ENCODE measurements around the gene SIRPB2. TPM values are rescaled to one million over a fixed set of nuclear protein-coding genes. Genes with fewer than 3 reads are reported as not detected.

SIRPB2 gene
- total RNA-seq, result 1 to 10 TPM in 2 of 3 donors, under 1 TPM in 1; 0.87 to 5.4 (median 3.4) TPM
- long read RNA-seq, donor 1, partial matches to known transcripts, result 0 of 1 reads
- long read RNA-seq, donor 1, other reads (novel, unspliced or antisense), result 0 of 1 reads
- long read RNA-seq, donor 2, result 0 reads

DNA sequence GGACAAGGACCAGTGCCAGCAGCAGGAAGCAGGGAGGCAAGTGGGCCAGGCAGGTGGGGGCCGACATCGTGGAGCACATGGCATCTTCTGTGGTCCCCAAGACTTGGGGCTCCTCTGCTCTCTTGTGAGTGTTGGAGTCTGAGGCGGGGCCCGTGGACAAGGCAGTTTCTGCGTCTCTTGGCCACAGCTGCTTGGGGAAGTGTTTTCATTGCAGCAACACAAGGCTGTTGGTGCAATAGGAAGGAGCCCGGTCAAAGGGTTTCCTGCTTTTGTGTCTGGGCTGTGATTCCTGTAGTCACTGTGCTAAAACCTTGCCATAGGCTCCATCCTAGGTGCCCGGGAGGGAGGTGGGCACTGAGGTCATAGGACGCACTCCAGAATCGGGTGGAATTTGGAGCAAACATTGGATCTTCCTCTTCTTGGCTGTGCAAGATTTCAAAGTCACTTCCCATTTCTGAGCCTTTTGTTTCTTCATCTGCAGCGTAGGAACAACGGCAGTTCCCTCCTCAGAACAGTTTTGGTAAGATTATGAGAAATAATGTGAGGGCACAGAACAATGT is at the start of gene SIRPB2:
Gene SIRPB2, minus strand, starts transcription at position 140 of the 560 bp plus-strand sequence. Its CDS starts 61 bp downstream, at position 79.
- TF ChIP-seq, protein P1, sequence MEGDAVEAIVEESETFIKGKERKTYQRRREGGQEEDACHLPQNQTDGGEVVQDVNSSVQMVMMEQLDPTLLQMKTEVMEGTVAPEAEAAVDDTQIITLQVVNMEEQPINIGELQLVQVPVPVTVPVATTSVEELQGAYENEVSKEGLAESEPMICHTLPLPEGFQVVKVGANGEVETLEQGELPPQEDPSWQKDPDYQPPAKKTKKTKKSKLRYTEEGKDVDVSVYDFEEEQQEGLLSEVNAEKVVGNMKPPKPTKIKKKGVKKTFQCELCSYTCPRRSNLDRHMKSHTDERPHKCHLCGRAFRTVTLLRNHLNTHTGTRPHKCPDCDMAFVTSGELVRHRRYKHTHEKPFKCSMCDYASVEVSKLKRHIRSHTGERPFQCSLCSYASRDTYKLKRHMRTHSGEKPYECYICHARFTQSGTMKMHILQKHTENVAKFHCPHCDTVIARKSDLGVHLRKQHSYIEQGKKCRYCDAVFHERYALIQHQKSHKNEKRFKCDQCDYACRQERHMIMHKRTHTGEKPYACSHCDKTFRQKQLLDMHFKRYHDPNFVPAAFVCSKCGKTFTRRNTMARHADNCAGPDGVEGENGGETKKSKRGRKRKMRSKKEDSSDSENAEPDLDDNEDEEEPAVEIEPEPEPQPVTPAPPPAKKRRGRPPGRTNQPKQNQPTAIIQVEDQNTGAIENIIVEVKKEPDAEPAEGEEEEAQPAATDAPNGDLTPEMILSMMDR (IDR thresholded peaks at IDR 0.05), result no peak
- DNase-seq (peak in 1 of 3 donors; percentile 55), ATAC-seq (peak; percentile 36)
- H3K4me3 ChIP-seq, result no peak within 1 kb of the TSS
- H3K4me1 ChIP-seq (ENCODE audit: low read depth), result no peaks in the 10 kb centered on the region
- H3K36me3 ChIP-seq (ENCODE audit: low read depth), result no peaks in the 10 kb centered on the region
- no peaks in the 10 kb centered on the region for H3K9me3 ChIP-seq
- intact Hi-C loops (cut with DNase I, micrococcal nuclease), result no loop called here

DNA sequence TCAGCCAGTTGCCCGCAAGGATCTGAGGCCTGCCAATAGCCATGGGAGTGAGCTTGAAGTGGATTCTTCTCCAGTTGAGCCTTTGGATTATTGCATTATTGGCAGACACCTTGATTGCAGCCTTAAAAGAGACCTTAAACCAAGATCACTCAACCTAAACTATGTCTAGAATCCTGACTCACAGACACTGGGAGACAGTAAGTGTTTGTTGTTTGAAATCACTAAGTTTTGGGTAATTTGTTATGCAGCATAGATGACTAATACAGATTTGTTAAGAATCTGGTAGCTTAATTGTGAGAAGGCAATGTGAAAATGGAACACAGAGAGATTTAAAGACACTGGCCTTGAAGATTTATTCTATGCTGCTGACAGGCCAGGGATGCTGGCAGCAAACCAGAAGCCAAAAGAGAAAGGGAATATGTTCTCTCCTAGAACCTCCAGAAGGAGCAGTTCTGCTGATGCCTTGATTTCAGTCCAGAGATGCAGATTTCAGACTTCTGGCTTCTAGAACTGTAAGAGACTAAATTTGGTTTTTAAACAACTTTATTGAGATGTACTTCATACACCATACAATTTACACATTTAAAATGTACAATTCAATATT is 48.7 kb upstream of the SIRPB2 start:
- no peaks in the 10 kb centered on the region for H3K36me3 ChIP-seq (ENCODE audit: low read depth)
- TF ChIP-seq, protein P1 (IDR thresholded peaks at IDR 0.05), result no peak
- no peak for DNase-seq
- intact Hi-C loops (cut with DNase I, micrococcal nuclease), result no loop called here
- H3K4me3 ChIP-seq, result no peak overlapping the region
- H3K4me1 ChIP-seq (ENCODE audit: low read depth), result no peaks in the 10 kb centered on the region
- no peaks in the 10 kb centered on the region for H3K9me3 ChIP-seq
- ATAC-seq, result no peak

DNA sequence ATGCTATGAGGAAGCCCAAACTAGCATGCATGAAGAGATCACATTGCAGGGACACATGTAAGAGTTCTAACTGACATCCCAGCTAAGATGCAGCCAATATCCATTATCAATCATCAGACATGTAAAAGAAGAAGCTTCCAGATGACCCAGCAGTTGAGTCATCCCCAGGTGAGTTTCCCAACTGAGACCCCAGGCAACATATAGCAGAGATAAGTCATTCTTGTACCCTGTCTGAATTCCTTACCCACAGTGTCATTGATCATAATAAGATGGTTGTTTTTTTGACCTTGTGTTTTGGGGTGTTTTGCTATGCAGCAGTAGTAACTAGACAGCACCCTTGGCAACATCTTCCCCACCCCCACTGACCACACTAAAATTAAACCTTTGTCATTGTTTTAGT is 47.4 kb upstream of the SIRPB2 start:
- intact Hi-C loops (cut with DNase I, micrococcal nuclease), result no loop called here
- Histone ChIP-seq H3K36me3 (ENCODE audit: low read depth) (no peaks in the 10 kb centered on the region), H3K4me1 (ENCODE audit: low read depth) (no peaks in the 10 kb centered on the region), H3K4me3 (no peak overlapping the region), H3K9me3 (no peaks in the 10 kb centered on the region)
- no peak for DNase-seq
- ATAC-seq, result no peak
- TF ChIP-seq, protein P1 (IDR thresholded peaks at IDR 0.05), result no peak

DNA sequence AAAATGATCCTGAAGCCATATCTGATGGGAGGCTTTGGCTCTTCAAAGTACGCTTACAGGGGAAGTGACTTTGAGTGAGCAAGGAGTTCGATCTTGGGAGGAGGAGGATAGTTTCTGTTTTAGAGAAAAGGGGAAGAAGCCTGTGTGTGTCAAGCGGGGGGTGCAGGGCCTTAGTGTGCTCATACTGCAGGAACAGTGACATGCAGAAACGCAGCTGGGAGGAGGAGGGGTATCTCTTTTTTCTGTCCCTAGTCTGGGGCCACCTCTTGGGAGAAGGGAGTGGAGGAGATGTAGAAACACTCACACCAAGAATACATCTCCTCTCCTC is 46.5 kb upstream of the SIRPB2 start:
- DNase-seq, result peak in 2 of 3 donors; percentile 39 to 58
- H3K4me1 ChIP-seq (ENCODE audit: low read depth), result no peaks in the 10 kb centered on the region
- intact Hi-C loops (cut with DNase I, micrococcal nuclease), result no loop called here
- ATAC-seq, result peak; percentile 68
- H3K36me3 ChIP-seq (ENCODE audit: low read depth), result no peaks in the 10 kb centered on the region
- H3K9me3 ChIP-seq, result no peaks in the 10 kb centered on the region
- H3K4me3 ChIP-seq, result no peak overlapping the region
- TF ChIP-seq, protein P1 (IDR thresholded peaks at IDR 0.05), result no peak

DNA sequence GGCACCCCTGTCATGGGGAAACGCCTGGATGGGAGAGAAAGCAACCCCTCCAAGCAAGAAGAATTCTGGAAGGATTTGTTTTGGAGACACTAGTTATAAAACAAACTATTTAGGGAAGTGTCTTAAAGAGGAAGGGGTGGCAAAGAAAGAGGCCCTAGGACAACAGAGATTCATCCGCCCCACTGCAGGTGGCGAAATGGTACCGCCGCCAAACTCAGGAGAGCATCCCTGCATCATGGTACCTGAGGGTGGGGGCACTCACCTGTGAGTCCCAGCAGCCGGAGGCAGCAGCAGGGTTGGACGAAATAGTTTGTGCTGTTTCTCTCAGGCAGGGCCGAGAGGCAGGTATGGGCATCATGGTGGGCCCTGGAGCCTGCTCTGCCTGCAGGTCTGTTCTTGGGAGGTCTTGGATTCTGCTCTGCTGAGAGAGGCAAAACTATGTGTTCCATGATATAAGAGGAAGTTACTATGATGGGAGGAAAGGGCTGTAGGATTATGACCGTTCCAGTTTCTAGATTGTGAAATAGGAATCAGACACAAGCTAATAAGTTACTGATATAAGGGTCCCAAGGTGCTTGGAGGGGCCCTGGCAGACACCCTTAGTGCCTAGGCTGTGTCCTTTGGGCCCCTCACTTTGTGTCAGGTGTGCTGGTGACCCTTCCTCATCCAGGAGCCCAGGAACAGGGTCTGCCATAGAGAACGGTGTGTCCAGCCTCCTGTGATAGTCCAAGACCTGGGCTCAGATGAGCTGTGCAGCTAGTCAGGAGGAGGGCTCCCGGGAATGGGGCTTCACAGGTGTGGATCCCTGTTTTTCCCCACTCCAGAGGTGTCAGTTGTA is 45.9 kb upstream of the SIRPB2 start:
- no peaks in the 10 kb centered on the region for H3K9me3 ChIP-seq
- H3K4me1 ChIP-seq (ENCODE audit: low read depth), result no peaks in the 10 kb centered on the region
- ATAC-seq, result peak; percentile 24
- intact Hi-C loops (cut with DNase I, micrococcal nuclease), result no loop called here
- TF ChIP-seq, protein P1 (IDR thresholded peaks at IDR 0.05), result no peak
- no peaks in the 10 kb centered on the region for H3K36me3 ChIP-seq (ENCODE audit: low read depth)
- no peak overlapping the region for H3K4me3 ChIP-seq
- no peak for DNase-seq

Data from mucosa of descending colon (tissue), 3 donors.